H1 (cell line): Measurements from ENCODE around the gene LCN10. TPM values are rescaled to one million over a fixed set of nuclear protein-coding genes. Genes with fewer than 3 reads are reported as not detected.

Source experiments
- BACH1 ChIP-seq: IDR thresholded peaks from 2 replicates; pipeline ENCODE4 v1.6.1; 2012; ENCODE audit warnings: low read length, improper control_type of control experiment
- GTF2F1 ChIP-seq: IDR thresholded peaks from 2 replicates; pipeline ENCODE4 v1.6.1; 2012; ENCODE audit warnings: low read depth, low read length, improper control_type of control experiment, borderline replicate concordance
- SIRT6 ChIP-seq: IDR thresholded peaks from one replicate; pipeline ENCODE4 v1.7.1; 2012; ENCODE audit warnings: low read length, inconsistent platforms
- polyA plus RNA-seq, 7 experiments: library from polyadenylated mRNA; depleted of rRNA in 3 of 7; stranded (reverse) in 5 of 7; unstranded in 2 of 7; fragments of >200 nt in 5 of 7; fragments of 200-250 nt in 2 of 7; gene quantifications; 1 replicate in 5 of 7; 2 replicates in 1 of 7; 4 replicates in 1 of 7; pipeline versions ENCODE4 v1.2.1 to v1.2.3, GENCODE V29; 2011 to 2013; ENCODE audit warnings: missing spikeins in 2 of 7, mixed read lengths in 2 of 7
- total RNA-seq: library from RNA; stranded (reverse); fragmentation: NEBNext Ultra II Directional; extraction: Animal tissue kit (Norgen Biotek cat#: 25700); gene quantifications from 2 replicates; pipeline ENCODE4 v1.2.1, GENCODE V29; 2021

The LCN10 gene
- total and polyA plus RNA-seq, 2 of the 8 experiments (the other 6 are each of a cell fraction or from before 2014, with no cell fraction given) = 2.6 to 2.8 TPM

GRCh38 chr9:136697821-136698526 lies 44.8 kb downstream of the LCN10 start (continued):
- TF ChIP-seq BACH1 = no peak
- TF ChIP-seq GTF2F1 = no peak
- no peak for TF ChIP-seq SIRT6
